NT2/D1 (cell line): Measurements from ENCODE around the gene NPB.

Source experiments
- YY1 ChIP-seq: IDR thresholded peaks from 2 replicates; pipeline ENCODE4 v1.6.1; 2011; ENCODE audit not compliant: insufficient read length, insufficient read depth
- ZNF274 ChIP-seq: IDR thresholded peaks from 2 replicates; pipeline ENCODE4 v1.6.1; 2011; ENCODE audit warnings: mild to moderate bottlenecking, low read depth, low read length

GRCh38 chr17:81925860-81926450 lies 23.9 kb downstream of the NPB start:
- TF ChIP-seq YY1 = no peak
- TF ChIP-seq ZNF274 = no peak
